SU-DHL-6 (cell line): ENCODE data around the gene GPRC5D.

Experiments used
- H2AFZ ChIP-seq: fragments of 200-600 bp; sonication (generic); 2 replicates; pipeline ENCODE4 v1.6.1; 2014; ENCODE audit warnings: low read depth, mild to moderate bottlenecking, moderate library complexity, mixed read lengths, antibody characterized with exemption, low read length; ENCODE audit not compliant: severe bottlenecking
- H3F3A ChIP-seq: fragments of 200-600 bp; shearing (Covaris generic); 2 replicates; pipeline ENCODE4 v1.6.0; 2016; ENCODE audit warnings: antibody characterized with exemption, mild to moderate bottlenecking; ENCODE audit not compliant: insufficient read depth
- H3K27ac ChIP-seq: fragments of 200-600 bp; sonication (generic); 2 replicates; pipeline ENCODE4 v1.5.1; 2016; ENCODE audit warnings: low read depth, mild to moderate bottlenecking, low read length, moderate library complexity, mixed read lengths
- H3K27me3 ChIP-seq: fragments of 200-600 bp; sonication (generic), shearing (Covaris generic); 2 replicates; pipeline ENCODE4 v1.6.0; 2014; ENCODE audit warnings: mild to moderate bottlenecking, low read length
- H3K36me3 ChIP-seq: fragments of 200-600 bp; sonication (generic); 2 replicates; pipeline ENCODE4 v1.6.1; 2014; ENCODE audit warnings: mild to moderate bottlenecking, low read length, mixed read lengths
- H3K4me2 ChIP-seq: fragments of 300-600, 200-600 bp; shearing (Covaris generic), sonication (generic); 2 replicates; pipeline ENCODE4 v1.6.0; 2014; ENCODE audit warnings: low read length, low read depth, mild to moderate bottlenecking; ENCODE audit not compliant: poor library complexity, severe bottlenecking
- H3K4me3 ChIP-seq: fragments of 200-600 bp; sonication (generic); 2 replicates; pipeline ENCODE4 v1.5.1; 2014; ENCODE audit warnings: antibody characterized with exemption, low read length, mild to moderate bottlenecking, mixed read lengths; ENCODE audit not compliant: insufficient read depth, poor library complexity, severe bottlenecking
- H3K79me2 ChIP-seq: fragments of 200-600 bp; sonication (generic); 2 replicates; pipeline ENCODE4 v1.6.1; 2014; ENCODE audit warnings: mild to moderate bottlenecking, low read length, moderate library complexity; ENCODE audit not compliant: insufficient read depth
- H3K9ac ChIP-seq: fragments of 200-600 bp; sonication (generic); 2 replicates; pipeline ENCODE4 v1.7.0; 2014; ENCODE audit warnings: mild to moderate bottlenecking, low read length
- H3K9me2 ChIP-seq: fragments of 200-600 bp; sonication (generic); replicated peaks from 2 replicates; pipeline ENCODE4 v1.6.1; 2014; ENCODE audit warnings: low read length; ENCODE audit not compliant: insufficient read depth
- H3K9me3 ChIP-seq: fragments of 200-600 bp; sonication (generic); 2 replicates; pipeline ENCODE4 v1.6.1; 2014; ENCODE audit warnings: low read length, mixed read lengths; ENCODE audit not compliant: insufficient read depth
- H4K20me1 ChIP-seq: fragments of 200-600 bp; sonication (generic); 2 replicates; pipeline ENCODE4 v1.6.1; 2014; ENCODE audit warnings: low read depth, mild to moderate bottlenecking, antibody characterized with exemption, low read length, moderate library complexity, mixed read lengths
- CTCF ChIP-seq: fragments of 200-600 bp; sonication (generic); IDR thresholded peaks from one replicate; pipeline ENCODE4 v1.5.1; 2017; ENCODE audit warnings: antibody characterized with exemption, mild to moderate bottlenecking, low read length, moderate library complexity; ENCODE audit not compliant: insufficient read depth, poor library complexity, severe bottlenecking
- EZH2phosphoT487 ChIP-seq: fragments of 200-600 bp; sonication (generic), shearing (Covaris generic); conservative IDR thresholded peaks from 2 replicates; pipeline ENCODE4 v1.6.1; 2018; ENCODE audit warnings: mild to moderate bottlenecking, antibody characterized with exemption, low read length, moderate library complexity, mixed read lengths

Gene GPRC5D

GRCh38 chr12:13000616-13000924, 48.6 kb upstream of the GPRC5D start:
- no peaks in the 10 kb centered on the region for H3K36me3 ChIP-seq
- TF ChIP-seq EZH2phosphoT487 = no peak
- no peak for TF ChIP-seq CTCF
- H3K27ac ChIP-seq = no peak overlapping the region
- no peaks in the 10 kb centered on the region for H3K79me2 ChIP-seq
- H3K27me3 ChIP-seq = no peaks in the 10 kb centered on the region
- H3K9ac ChIP-seq = 0 out of 2 replicates have a peak overlapping the region, but pooled peaks have one; percentile 22
- no peak overlapping the region for H2AFZ ChIP-seq
- H3K9me3 ChIP-seq = no peaks in the 10 kb centered on the region
- H3K9me2 ChIP-seq = no peaks in the 10 kb centered on the region
- H3K4me3 ChIP-seq = peak overlapping the region; percentile 38
- no peaks in the 10 kb centered on the region for H3F3A ChIP-seq
- no peaks in the 10 kb centered on the region for H4K20me1 ChIP-seq
- peak overlapping the region; percentile 57 for H3K4me2 ChIP-seq

- Histone ChIP-seq H3K9me3 (no peaks in the 10 kb centered on the region), H3K27ac (no peak within 1 kb of the TSS), H3K4me3 (peak within 1 kb of the TSS; percentile 38), H3K9me2 (no peaks in the 10 kb centered on the region), H3F3A (no peaks in the 10 kb centered on the region), H3K27me3 (no peaks in the 10 kb centered on the region), H2AFZ (no peak within 1 kb of the TSS), H4K20me1 (no peaks in the 10 kb centered on the region), H3K79me2 (no peaks in the 10 kb centered on the region), H3K9ac (0 out of 2 replicates have a peak within 1 kb of the TSS, but pooled peaks have one; percentile 22), H3K36me3 (no peaks in the 10 kb centered on the region), H3K4me2 (peak within 1 kb of the TSS; percentile 57)
- TF ChIP-seq CTCF = no peak
- TF ChIP-seq EZH2phosphoT487 = no peak
Observed at GRCh38 chr12:12999959-13000615, 48.1 kb upstream of the GPRC5D start, which contains the start of gene HEBP1. HEBP1 (minus strand) TSS chr12:13000265; CDS start chr12:13000114, 151 bp downstream.

- Histone ChIP-seq H3K9me3 (no peaks in the 10 kb centered on the region), H3K4me2 (no peak overlapping the region), H3K4me3 (no peak overlapping the region), H3K27ac (no peak overlapping the region), H3K27me3 (no peaks in the 10 kb centered on the region), H4K20me1 (no peaks in the 10 kb centered on the region), H3K36me3 (no peaks in the 10 kb centered on the region), H3K9ac (no peak overlapping the region), H3F3A (no peaks in the 10 kb centered on the region), H2AFZ (no peak overlapping the region), H3K79me2 (no peaks in the 10 kb centered on the region), H3K9me2 (no peaks in the 10 kb centered on the region)
- TF ChIP-seq CTCF (no peak), EZH2phosphoT487 (no peak)
Observed at GRCh38 chr12:12999271-12999958, 47.4 kb upstream of the GPRC5D start.
